ENCODE data around the gene SCAF4.

GRCh38 chr21:31667639-31668038 is 64.3 kb downstream of the SCAF4 start:
- TF ChIP-seq CTCF (IDR thresholded peaks at IDR 0.05 in 8 of 11, conservative IDR thresholded peaks at IDR 0.05 in 3 of 11) (no peak), POLR2A (IDR thresholded peaks at IDR 0.05) (no peak), POLR2AphosphoS5 (IDR thresholded peaks at IDR 0.05) (no peak)
